Measurements from ENCODE around the gene SERPINC1.

Gene SERPINC1

GRCh38 chr1:173915596-173915995 is 1.5 kb downstream of the SERPINC1 start:
- Histone ChIP-seq H3K9ac (no peak overlapping the region), H3K36me3 (ENCODE audit: insufficient read depth) (no peaks in the 10 kb centered on the region), H3K27ac (no peak overlapping the region), H3K4me2 (no peak overlapping the region), H3K27me3 (ENCODE audit: insufficient read depth, low read depth) (no peaks in the 10 kb centered on the region), H3K4me3 (IDR thresholded peaks at IDR 0.05; ENCODE audit: insufficient read depth, low read depth, low read length) (no peak overlapping the region), H2AFZ (ENCODE audit: low read depth) (no peak overlapping the region), H4K20me1 (ENCODE audit: insufficient read depth) (no peaks in the 10 kb centered on the region), H3K4me1 (ENCODE audit: low read depth, poor library complexity, severe bottlenecking) (no peaks in the 10 kb centered on the region), H3K79me2 (ENCODE audit: insufficient read depth, low read depth) (no peaks in the 10 kb centered on the region)
- no peak for TF ChIP-seq CTCF (conservative IDR thresholded peaks at IDR 0.05; ENCODE audit: low read depth, low read length)

- Histone ChIP-seq H2AFZ (ENCODE audit: low read depth) (no peak overlapping the region), H4K20me1 (ENCODE audit: insufficient read depth) (no peaks in the 10 kb centered on the region), H3K27ac (no peak overlapping the region), H3K79me2 (ENCODE audit: insufficient read depth, low read depth) (no peaks in the 10 kb centered on the region), H3K4me1 (ENCODE audit: low read depth, poor library complexity, severe bottlenecking) (no peaks in the 10 kb centered on the region), H3K4me3 (IDR thresholded peaks at IDR 0.05; ENCODE audit: insufficient read depth, low read depth, low read length) (no peak overlapping the region), H3K36me3 (ENCODE audit: insufficient read depth) (no peaks in the 10 kb centered on the region), H3K27me3 (ENCODE audit: insufficient read depth, low read depth) (no peaks in the 10 kb centered on the region), H3K4me2 (no peak overlapping the region), H3K9ac (no peak overlapping the region)
- TF ChIP-seq CTCF (conservative IDR thresholded peaks at IDR 0.05; ENCODE audit: low read depth, low read length): peak; percentile 93
These were observed 2.7 kb downstream of the SERPINC1 start for GRCh38 chr1:173914366-173914871.

DNA sequence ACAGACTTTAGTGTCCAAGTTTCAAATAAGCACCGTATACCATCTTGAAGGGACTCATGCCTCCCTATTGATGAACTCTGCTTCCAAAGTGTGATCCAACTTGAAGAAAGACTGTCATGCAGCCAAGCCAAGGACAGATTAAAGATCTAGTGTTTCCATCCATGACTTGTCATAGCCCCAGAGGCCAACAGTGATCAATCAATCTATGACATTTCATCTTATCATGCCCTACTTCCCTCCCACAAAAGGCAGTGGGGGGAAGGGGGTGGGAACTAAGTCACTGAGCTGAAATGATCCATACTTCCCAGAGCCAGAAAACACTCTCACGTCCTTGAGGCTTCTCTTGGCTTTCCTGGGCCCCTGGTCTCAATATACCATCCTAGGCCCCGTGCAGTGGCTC is 4.0 kb downstream of the SERPINC1 start:
- H4K20me1 ChIP-seq (ENCODE audit: insufficient read depth): no peaks in the 10 kb centered on the region
- no peak overlapping the region for H3K4me3 ChIP-seq (IDR thresholded peaks at IDR 0.05; ENCODE audit: insufficient read depth, low read depth, low read length)
- H3K9ac ChIP-seq: no peak overlapping the region
- H3K36me3 ChIP-seq (ENCODE audit: insufficient read depth): no peaks in the 10 kb centered on the region
- H3K27ac ChIP-seq: no peak overlapping the region
- H3K79me2 ChIP-seq (ENCODE audit: insufficient read depth, low read depth): no peaks in the 10 kb centered on the region
- no peak for TF ChIP-seq CTCF (conservative IDR thresholded peaks at IDR 0.05; ENCODE audit: low read depth, low read length)
- no peaks in the 10 kb centered on the region for H3K4me1 ChIP-seq (ENCODE audit: low read depth, poor library complexity, severe bottlenecking)
- H3K4me2 ChIP-seq: no peak overlapping the region
- H3K27me3 ChIP-seq (ENCODE audit: insufficient read depth, low read depth): no peaks in the 10 kb centered on the region
- H2AFZ ChIP-seq (ENCODE audit: low read depth): no peak overlapping the region

DNA sequence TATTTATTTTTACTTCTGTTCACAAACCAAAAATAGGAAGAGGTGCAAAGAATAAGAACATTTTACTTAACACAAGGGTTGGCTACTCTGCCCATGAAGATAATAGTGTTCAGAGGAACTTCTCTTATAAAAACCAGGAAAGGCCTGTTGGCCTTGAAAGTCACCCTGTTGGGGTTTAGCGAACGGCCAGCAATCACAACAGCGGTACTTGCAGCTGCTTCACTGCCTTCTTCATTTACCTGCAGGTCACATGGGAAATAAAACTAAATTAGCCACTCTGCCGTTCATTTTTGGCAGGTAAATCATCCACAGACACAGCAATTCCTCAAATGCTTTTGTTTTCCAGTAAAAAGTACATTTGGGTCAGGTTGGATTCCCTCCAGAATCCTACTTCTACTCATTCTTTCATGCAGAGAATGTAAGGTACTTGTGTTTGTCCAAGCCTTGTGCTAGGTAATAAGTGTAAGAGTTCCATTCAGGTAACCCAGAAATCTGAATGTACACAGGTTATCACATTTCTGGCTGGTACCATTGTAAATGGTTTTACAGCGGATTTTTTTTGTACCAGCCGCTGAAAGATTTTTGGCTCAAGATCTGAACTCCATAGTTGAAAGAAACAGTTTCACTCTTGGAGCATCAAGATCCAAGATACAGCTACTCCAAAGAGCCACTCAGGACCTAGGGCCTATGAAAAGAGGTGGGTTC is 13.1 kb downstream of the SERPINC1 start:
- Histone ChIP-seq H3K4me1 (ENCODE audit: low read depth, poor library complexity, severe bottlenecking) (peaks cover 15% of the 10 kb centered on the region), H3K4me3 (IDR thresholded peaks at IDR 0.05; ENCODE audit: insufficient read depth, low read depth, low read length) (no peak overlapping the region), H2AFZ (ENCODE audit: low read depth) (no peak overlapping the region), H4K20me1 (ENCODE audit: insufficient read depth) (no peaks in the 10 kb centered on the region), H3K9ac (no peak overlapping the region), H3K27ac (no peak overlapping the region), H3K27me3 (ENCODE audit: insufficient read depth, low read depth) (no peaks in the 10 kb centered on the region), H3K36me3 (ENCODE audit: insufficient read depth) (no peaks in the 10 kb centered on the region), H3K4me2 (no peak overlapping the region), H3K79me2 (ENCODE audit: insufficient read depth, low read depth) (no peaks in the 10 kb centered on the region)
- no peak for TF ChIP-seq CTCF (conservative IDR thresholded peaks at IDR 0.05; ENCODE audit: low read depth, low read length)

Data from KMS-11 (cell line).